HG02623 (cell line): ENCODE data around the gene LAMA5.

Source experiments
- ATAC-seq: cut with Tn5 transposase; IDR thresholded peaks from one replicate; pipeline ENCODE4 v1.9.1; 2021; ENCODE audit warnings: moderate library complexity; ENCODE audit not compliant: unreplicated experiment

LAMA5 gene

DNA sequence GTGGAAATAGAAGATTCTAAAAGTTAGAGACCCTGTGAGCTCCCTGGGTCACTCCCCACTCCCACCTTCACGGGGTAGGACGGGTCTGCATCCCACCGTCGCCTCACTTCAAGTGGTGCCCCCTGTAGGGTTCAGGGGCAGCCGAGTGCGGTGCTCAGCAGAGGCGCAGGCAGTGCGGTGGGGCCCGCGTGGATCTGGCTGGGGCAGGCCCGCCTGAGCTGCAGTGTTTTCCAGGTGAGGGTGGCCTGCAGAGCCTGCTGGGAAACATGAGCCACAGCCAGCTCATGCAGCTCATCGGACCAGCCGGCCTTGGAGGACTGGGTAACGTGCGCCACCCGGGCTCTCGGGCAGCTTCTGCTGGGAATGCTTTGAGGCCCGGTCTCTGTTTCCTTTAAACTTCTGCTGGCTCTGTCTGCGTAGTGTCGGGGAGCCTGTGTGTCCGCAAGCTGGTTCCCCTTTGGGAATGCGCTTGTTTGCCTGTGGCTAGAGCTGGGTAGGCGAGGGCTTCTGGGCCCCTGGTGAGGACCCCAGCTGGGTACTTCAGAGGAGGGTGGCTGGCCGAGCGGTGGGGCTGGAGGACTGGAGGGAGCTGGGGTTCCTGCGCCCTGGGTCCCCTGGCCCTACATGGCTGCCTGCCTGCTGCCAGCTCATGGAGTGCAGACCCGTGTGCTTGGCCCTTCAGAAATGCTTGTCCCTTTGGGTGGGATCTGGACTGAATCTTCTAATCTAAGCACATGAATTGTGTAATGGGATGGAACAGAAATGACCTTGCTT, 60.5 kb downstream of the LAMA5 start:
- ATAC-seq: no peak

GRCh38 chr20:62305765-62306413, 61.2 kb downstream of the LAMA5 start:
- no peak for ATAC-seq

GRCh38 chr20:62305149-62305764, 61.9 kb downstream of the LAMA5 start:
- ATAC-seq: no peak

- no peak for ATAC-seq
Measured at GRCh38 chr20:62304331-62305148, 62.6 kb downstream of the LAMA5 start.

DNA sequence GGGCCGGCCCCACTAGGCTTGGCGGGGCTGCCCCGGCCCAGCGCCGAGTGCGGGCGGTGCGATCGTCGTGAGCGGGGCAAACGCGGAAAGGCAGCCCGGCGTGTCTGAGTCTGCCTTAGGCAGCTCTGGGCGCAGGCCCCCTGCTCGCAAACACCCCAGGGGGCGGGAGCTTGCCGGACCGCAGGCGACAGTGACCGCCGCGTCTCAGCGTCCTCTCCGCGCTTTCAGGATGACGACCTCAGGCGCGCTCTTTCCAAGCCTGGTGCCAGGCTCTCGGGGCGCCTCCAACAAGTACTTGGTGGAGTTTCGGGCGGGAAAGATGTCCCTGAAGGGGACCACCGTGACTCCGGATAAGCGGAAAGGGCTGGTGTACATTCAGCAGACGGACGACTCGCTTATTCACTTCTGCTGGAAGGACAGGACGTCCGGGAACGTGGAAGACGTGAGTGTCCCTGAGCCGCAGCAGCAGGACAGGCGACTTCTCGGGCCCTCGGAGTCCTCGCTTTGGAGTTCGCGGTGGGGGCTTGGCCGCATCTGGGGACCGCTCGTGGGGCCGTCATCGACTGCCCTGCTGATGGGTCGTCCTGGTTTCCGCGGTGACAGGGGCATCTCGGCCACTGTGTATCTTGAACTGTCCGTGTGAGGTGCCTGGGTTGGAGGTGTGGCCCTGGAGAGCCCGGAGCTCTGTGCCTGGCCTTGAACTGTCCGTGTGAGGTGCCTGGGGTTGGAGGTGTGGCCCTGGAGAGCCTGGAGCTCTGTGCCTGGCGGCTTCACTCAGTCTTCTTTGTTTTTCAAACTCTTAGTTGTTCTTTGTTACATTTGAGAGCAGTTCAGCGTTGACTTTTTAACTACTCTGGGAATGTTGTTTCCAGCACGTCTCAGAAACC, 63.5 kb downstream of the LAMA5 start:
- ATAC-seq: peak; percentile 1

DNA sequence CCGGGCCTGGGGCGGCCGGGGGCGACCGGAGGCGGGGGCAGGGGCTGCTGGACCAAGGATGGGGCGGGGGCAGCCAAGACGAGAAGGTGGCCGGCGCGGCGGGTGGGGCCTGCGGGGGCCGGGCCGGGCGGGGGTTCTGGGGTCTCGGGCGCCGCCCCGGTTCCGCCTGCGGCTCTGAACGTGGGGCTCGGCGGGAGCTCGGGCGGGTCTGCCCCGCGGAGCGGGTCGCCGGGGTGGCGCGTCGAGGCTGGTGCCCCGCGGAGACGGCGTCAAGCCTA, 64.1 kb downstream of the LAMA5 start:
- ATAC-seq: no peak

DNA sequence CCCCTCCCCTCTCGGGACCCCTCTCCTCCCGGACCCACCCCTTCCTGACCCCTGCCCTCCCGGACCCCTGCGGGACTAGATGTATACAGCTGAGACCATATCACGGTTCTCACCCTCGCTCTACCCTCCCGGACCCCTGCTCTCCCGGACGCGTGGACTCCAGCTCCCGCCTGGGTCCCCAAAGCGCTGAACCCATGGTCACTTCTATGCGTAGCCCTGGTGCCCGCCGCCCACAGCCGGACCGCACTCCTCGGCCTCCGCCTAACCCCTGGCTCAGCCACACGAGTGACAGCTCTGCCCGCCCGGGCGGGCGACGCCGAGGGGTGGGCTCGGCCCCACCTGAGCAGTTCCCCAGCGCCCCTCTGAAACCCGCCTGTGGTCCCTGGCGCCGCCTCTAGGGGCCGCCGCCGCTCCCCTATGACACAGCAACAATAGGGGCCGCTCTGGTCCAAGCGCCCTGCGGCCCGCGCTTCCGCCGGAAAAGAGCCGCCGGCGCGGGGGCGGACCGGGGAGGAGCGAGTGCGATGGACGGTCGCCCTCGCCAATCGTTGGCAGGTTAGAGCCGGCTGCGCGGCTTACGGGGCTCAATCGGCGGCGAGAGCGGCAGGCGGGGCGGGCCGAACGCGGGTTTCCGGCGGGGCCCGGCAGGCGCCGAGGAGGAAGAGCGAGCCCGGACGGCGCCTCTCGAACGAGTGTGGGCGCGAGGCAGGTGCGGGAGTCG, 64.6 kb downstream of the LAMA5 start, which contains the start of gene ADRM1:
Gene ADRM1, plus strand, starts transcription at position 657 of the 721 bp plus-strand sequence. CDS start 572 bp downstream, outside the sequence.
- ATAC-seq: peak; percentile 83

- ATAC-seq: peak; percentile 27
Measured at GRCh38 chr20:62301773-62302340, 65.3 kb downstream of the LAMA5 start.

- no peak for ATAC-seq
Measured at GRCh38 chr20:62301111-62301668, 65.9 kb downstream of the LAMA5 start.

- no peak for ATAC-seq
Measured at GRCh38 chr20:62300319-62300718, 66.8 kb downstream of the LAMA5 start.

- no peak for ATAC-seq
Measured at GRCh38 chr20:62299666-62300236, 67.4 kb downstream of the LAMA5 start.

- ATAC-seq: no peak
Measured at GRCh38 chr20:62298577-62299249, 68.4 kb downstream of the LAMA5 start.

GRCh38 chr20:62297449-62298227, 69.5 kb downstream of the LAMA5 start:
- ATAC-seq: no peak

- ATAC-seq: no peak
Measured at GRCh38 chr20:62296724-62297448, 70.2 kb downstream of the LAMA5 start.

DNA sequence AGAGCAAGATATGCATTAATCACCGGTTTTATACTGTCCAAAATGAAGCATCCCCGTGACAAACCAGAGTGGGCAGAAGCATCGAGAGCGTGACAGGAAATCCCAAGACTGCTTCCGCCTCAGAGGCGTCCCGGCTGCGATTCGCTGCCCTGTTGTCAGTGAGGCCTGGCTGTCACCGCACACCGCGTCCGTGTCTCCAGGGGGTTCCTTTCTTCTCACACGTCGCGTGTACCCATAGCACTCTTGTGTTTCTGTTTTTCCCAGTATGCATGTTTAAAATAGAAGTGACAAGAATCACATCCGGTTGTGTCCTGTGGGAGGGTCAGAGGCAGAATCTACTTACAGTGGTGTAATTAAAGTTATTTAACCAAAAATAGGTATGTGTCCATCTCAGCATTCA, 72.6 kb downstream of the LAMA5 start:
- ATAC-seq: no peak

DNA sequence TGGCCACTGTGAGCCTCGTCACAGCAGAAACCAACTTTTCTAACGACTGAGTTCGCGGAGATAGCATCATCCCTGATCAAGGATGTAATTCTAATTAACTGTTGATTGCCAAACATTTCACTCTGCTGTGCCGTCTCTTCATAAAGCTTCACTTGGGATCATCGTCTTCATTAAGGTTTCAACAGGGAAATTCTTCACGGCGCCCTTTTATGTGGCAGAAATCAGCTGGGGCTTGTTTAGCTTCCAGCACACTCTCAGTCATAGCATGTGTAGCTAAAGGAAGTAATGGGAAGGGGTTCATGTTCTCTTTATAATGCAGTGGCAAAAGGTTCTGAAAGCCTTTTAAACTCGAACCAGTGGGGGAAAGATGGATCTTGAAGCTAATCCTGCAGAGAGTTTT, 73.2 kb downstream of the LAMA5 start:
- no peak for ATAC-seq
